ENCODE data around the gene KICS2.

DNA sequence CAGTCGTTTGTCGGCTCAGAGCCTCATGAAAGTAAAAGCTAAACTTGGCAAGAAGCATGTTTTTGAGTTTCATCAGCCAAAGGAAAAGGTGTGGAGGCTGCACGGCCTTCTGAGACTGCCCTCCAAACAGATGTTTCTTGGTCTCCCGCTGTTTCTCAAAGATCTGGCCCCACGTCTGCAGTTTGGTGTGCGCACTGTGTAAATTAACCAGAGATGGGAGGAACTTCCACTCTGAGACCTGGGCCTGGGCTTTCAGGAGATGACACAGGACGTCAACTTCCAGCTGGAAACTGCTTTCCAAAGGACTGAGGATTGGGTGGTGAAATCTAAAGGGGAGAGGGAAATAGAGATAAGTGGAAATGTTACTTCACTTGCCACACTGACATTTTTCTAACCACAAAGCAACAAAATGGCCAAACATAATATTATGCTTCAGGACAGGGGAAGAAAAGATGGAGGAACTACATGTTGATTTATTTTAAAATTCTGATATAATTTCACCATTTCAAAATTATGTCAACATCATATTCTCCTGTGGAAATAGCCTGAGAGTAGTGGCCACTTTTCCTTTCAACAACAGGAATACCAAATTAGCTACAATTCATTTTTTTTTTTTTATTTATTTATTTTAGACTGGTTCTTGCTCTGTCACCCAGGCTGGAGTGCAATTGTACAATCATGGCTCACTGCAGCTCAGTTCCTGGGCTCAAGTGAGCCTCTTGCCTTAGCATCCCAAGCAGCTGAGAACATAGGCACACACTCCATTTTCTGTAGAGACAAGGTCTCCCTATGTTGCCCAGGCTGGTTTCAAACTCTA is 27.6 kb downstream of the KICS2 start:
- no peak for TF ChIP-seq POLR2AphosphoS5 (IDR thresholded peaks at IDR 0.05)
- TF ChIP-seq, protein P1, sequence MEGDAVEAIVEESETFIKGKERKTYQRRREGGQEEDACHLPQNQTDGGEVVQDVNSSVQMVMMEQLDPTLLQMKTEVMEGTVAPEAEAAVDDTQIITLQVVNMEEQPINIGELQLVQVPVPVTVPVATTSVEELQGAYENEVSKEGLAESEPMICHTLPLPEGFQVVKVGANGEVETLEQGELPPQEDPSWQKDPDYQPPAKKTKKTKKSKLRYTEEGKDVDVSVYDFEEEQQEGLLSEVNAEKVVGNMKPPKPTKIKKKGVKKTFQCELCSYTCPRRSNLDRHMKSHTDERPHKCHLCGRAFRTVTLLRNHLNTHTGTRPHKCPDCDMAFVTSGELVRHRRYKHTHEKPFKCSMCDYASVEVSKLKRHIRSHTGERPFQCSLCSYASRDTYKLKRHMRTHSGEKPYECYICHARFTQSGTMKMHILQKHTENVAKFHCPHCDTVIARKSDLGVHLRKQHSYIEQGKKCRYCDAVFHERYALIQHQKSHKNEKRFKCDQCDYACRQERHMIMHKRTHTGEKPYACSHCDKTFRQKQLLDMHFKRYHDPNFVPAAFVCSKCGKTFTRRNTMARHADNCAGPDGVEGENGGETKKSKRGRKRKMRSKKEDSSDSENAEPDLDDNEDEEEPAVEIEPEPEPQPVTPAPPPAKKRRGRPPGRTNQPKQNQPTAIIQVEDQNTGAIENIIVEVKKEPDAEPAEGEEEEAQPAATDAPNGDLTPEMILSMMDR (IDR thresholded peaks at IDR 0.05), result no peak

Data from upper lobe of left lung (tissue), 4 donors.